Endothelial cell (in vitro differentiated cells): ENCODE results near the gene TSC1. TPM values are rescaled to one million over a fixed set of nuclear protein-coding genes. Genes with fewer than 3 reads are reported as not detected.

ENCODE experiments used
- DNase-seq: peaks from one replicate; pipeline ENCODE4 v3.0.0; 2021; ENCODE audit warnings: low spot score
- H3K27ac Mint-ChIP-seq: one replicate; pipeline ENCODE4 v1.8.0; 2021; ENCODE audit warnings: mixed read lengths, inconsistent platforms; ENCODE audit not compliant: unreplicated experiment
- H3K27me3 Mint-ChIP-seq: one replicate; pipeline ENCODE4 v1.8.0; 2021; ENCODE audit warnings: mild to moderate bottlenecking, moderate library complexity, mixed read lengths, inconsistent platforms; ENCODE audit not compliant: unreplicated experiment
- H3K36me3 Mint-ChIP-seq: one replicate; pipeline ENCODE4 v1.8.0; 2021; ENCODE audit warnings: mild to moderate bottlenecking, low read depth, mixed read lengths, inconsistent platforms; ENCODE audit not compliant: unreplicated experiment
- H3K4me1 Mint-ChIP-seq: one replicate; pipeline ENCODE4 v1.8.0; 2021; ENCODE audit warnings: mild to moderate bottlenecking, mixed read lengths, inconsistent platforms; ENCODE audit not compliant: unreplicated experiment
- H3K4me3 Mint-ChIP-seq: one replicate; pipeline ENCODE4 v1.8.0; 2021; ENCODE audit warnings: mild to moderate bottlenecking, mixed read lengths, inconsistent platforms; ENCODE audit not compliant: unreplicated experiment
- H3K9me3 Mint-ChIP-seq: one replicate; pipeline ENCODE4 v1.8.0; 2021; ENCODE audit warnings: mixed read lengths, inconsistent platforms; ENCODE audit not compliant: unreplicated experiment
- CTCF ChIP-seq: fragments of 200-600 bp; sonication (generic); IDR thresholded peaks from one replicate; pipeline ENCODE4 v1.5.0; 2021; ENCODE audit warnings: antibody characterized with exemption; ENCODE audit not compliant: unreplicated experiment
- total RNA-seq: library from RNA; stranded (reverse); fragmentation: NEBNext Ultra II Directional; extraction: Animal tissue kit (Norgen Biotek cat#: 25700); gene quantifications from one replicate; pipeline ENCODE4 v1.2.1, GENCODE V29; 2021; ENCODE audit not compliant: unreplicated experiment

Gene TSC1
- total RNA-seq, 1 donor from 2014 or later = 65.3 TPM

GRCh38 chr9:132982458-132982857, 38.0 kb upstream of the TSC1 start:
- H3K27me3 Mint-ChIP-seq = peaks cover 5% of the 10 kb centered on the region
- H3K36me3 Mint-ChIP-seq = no peaks in the 10 kb centered on the region
- TF ChIP-seq CTCF = no peak
- DNase-seq = no peak
- no peak overlapping the region for H3K27ac Mint-ChIP-seq
- peaks cover 14% of the 10 kb centered on the region for H3K4me1 Mint-ChIP-seq
- no peak overlapping the region for H3K4me3 Mint-ChIP-seq
- H3K9me3 Mint-ChIP-seq = no peaks in the 10 kb centered on the region

- no peaks in the 10 kb centered on the region for H3K36me3 Mint-ChIP-seq
- H3K4me3 Mint-ChIP-seq = no peak overlapping the region
- H3K27ac Mint-ChIP-seq = no peak overlapping the region
- DNase-seq = no peak
- no peak for TF ChIP-seq CTCF
- H3K4me1 Mint-ChIP-seq = peaks cover 11% of the 10 kb centered on the region
- H3K9me3 Mint-ChIP-seq = no peaks in the 10 kb centered on the region
- H3K27me3 Mint-ChIP-seq = peaks cover 1% of the 10 kb centered on the region
Measured at GRCh38 chr9:132980157-132980556, 35.7 kb upstream of the TSC1 start.

- Mint-ChIP-seq H3K27ac (no peak within 1 kb of the TSS), H3K27me3 (peaks cover 1% of the 10 kb centered on the region)
- TF ChIP-seq CTCF = no peak
Measured at GRCh38 chr9:132978451-132979131, 34.2 kb upstream of the TSC1 start, which contains the start of gene GFI1B. GFI1B (plus strand) TSS chr9:132978694; CDS start chr9:132986679, 7,985 bp downstream.

GRCh38 chr9:132978112-132978450, 33.7 kb upstream of the TSC1 start:
- Mint-ChIP-seq H3K9me3 (no peaks in the 10 kb centered on the region), H3K36me3 (no peaks in the 10 kb centered on the region), H3K27me3 (peaks cover 2% of the 10 kb centered on the region), H3K4me1 (peaks cover 11% of the 10 kb centered on the region), H3K27ac (no peak overlapping the region), H3K4me3 (no peak overlapping the region)
- DNase-seq = no peak
- no peak for TF ChIP-seq CTCF

More at GRCh38 chr9:132978451-132979131, 34.2 kb upstream of the TSC1 start, which contains the start of gene GFI1B:
- Mint-ChIP-seq H3K4me3 (no peak within 1 kb of the TSS), H3K36me3 (no peaks in the 10 kb centered on the region), H3K4me1 (peaks cover 11% of the 10 kb centered on the region), H3K9me3 (no peaks in the 10 kb centered on the region)
- no peak for DNase-seq

GRCh38 chr9:132976571-132976970, 32.2 kb upstream of the TSC1 start:
- Mint-ChIP-seq H3K36me3 (no peaks in the 10 kb centered on the region), H3K4me3 (no peak overlapping the region), H3K9me3 (no peaks in the 10 kb centered on the region), H3K27ac (no peak overlapping the region), H3K4me1 (peaks cover 6% of the 10 kb centered on the region), H3K27me3 (peaks cover 3% of the 10 kb centered on the region)
- no peak for TF ChIP-seq CTCF
- DNase-seq = no peak
